H1 (cell line): ENCODE results near the gene TNRC6C. TPM values are rescaled to one million over a fixed set of nuclear protein-coding genes. Genes with fewer than 3 reads are reported as not detected.

ENCODE experiments used
- CHD7 ChIP-seq: fragments of 300-600 bp; sonication (generic); IDR thresholded peaks from 2 replicates; pipeline ENCODE4 v1.7.1; 2012; ENCODE audit warnings: low read length, moderate library complexity, mild to moderate bottlenecking, inconsistent platforms; ENCODE audit not compliant: insufficient replicate concordance
- EP300 ChIP-seq, 2 experiments: IDR thresholded peaks; 1 replicate in 1 of 2; 2 replicates in 1 of 2; pipeline ENCODE4 v1.6.1; 2011 to 2012; ENCODE audit warnings: low read depth in 2 of 2, low read length in 2 of 2, mild to moderate bottlenecking in 2 of 2, borderline replicate concordance in 1 of 2, inconsistent platforms in 1 of 2, moderate library complexity in 1 of 2
- polyA plus RNA-seq, 7 experiments: library from polyadenylated mRNA; depleted of rRNA in 3 of 7; stranded (reverse) in 5 of 7; unstranded in 2 of 7; fragments of >200 nt in 5 of 7; fragments of 200-250 nt in 2 of 7; gene quantifications; 1 replicate in 5 of 7; 2 replicates in 1 of 7; 4 replicates in 1 of 7; pipeline versions ENCODE4 v1.2.1 to v1.2.3, GENCODE V29; 2011 to 2013; ENCODE audit warnings: missing spikeins in 2 of 7, mixed read lengths in 2 of 7
- total RNA-seq: library from RNA; stranded (reverse); fragmentation: NEBNext Ultra II Directional; extraction: Animal tissue kit (Norgen Biotek cat#: 25700); gene quantifications from 2 replicates; pipeline ENCODE4 v1.2.1, GENCODE V29; 2021

TNRC6C gene
- total and polyA plus RNA-seq, 2 of the 8 experiments (the other 6 are each of a cell fraction or from before 2014, with no cell fraction given), result 2.8 to 28.9 TPM

DNA sequence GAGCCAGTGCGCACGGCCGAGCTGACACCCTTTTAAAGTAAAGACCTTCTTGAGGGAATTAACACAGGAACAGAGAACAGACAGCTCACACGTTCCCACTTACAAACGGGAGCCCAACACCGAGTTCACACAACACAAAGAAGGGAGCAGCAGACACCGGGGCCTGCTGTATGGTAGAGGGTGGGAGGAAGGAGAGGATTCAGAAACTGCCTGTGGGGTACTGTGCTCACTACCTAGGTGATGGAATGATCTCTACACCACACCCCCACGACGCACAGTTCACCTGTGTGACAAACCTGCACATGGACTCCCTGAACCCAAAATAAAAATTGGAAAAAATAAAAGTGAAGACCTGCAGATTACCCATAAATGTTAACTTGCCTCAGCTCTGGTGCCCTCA, 137.6 kb downstream of the TNRC6C start (continued):
- TF ChIP-seq CHD7 (no peak), EP300 (IDR thresholded peaks at IDR 0.05; ENCODE audit: borderline replicate concordance in 1 of 2, low read depth in 2 of 2, low read length in 2 of 2) (no peak)
